Esophagus mucosa (tissue), 1 donor: ENCODE results near the gene MYH3. TPM values are rescaled to one million over a fixed set of nuclear protein-coding genes. Genes with fewer than 3 reads are reported as not detected.
"Not testable (repeated sequence)": the region's sequence is repeated elsewhere in the genome, so short reads cannot be mapped to it uniquely, and the experiment has no call there.

Experiments used
- ATAC-seq: fragments of 200-7000 bp; cut with Tn5 transposase; one replicate; pipeline ENCODE4 v1.9.1; 2020
- total RNA-seq: library from RNA; stranded (reverse); gene quantifications from one replicate; pipeline ENCODE4 v1.2.4, GENCODE V29; 2023
- donor health status: DM: yes; HTN: yes; CAD: no.

Gene MYH3
- 0.52 TPM for total RNA-seq

DNA sequence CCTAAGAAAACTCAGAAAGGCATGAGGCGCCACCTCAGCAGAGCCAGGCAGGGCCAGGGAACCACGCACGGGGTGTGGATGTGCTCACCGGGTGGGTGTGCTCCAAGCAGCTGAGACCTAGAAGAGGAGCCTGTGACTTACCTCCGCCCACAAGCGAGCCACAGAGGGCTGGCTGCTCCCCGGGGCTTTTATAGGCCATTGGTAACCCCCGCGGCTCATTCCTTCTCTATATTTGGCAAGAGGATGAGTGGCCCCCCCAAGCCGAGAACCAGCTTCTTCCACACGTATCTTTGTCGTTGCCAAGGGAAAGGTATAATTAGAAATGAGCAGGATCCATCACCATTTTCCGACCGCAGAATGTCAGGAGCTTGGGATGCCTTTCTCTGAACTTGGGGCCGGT is at the start of gene MYH3:
MYH3 (minus strand) TSS at position 162 of the 400 bp plus-strand sequence. CDS start 2,245 bp downstream, outside the sequence.
- no peak for ATAC-seq

DNA sequence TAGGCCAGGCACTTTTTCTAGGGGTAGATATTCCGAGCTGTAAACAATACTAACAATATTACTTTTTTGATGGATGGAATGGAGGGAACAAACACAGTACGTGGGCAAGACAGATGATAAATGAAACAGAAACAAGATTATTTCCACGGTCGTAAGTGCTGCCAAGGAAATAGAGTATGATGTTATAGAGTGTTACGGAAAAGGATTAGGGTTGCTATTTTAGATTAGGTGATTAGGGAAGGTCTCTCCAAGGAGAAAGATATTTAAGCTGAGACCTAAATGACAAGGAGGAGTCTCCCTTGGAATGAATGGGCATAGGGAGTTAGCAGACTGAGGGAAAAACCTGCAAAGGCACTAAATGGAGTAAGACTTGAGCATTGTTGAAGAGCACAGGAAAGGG is 48.6 kb upstream of the MYH3 start:
- no peak for ATAC-seq

- no peak for ATAC-seq
Measured at GRCh38 chr17:10702574-10702973, 45.5 kb upstream of the MYH3 start.

DNA sequence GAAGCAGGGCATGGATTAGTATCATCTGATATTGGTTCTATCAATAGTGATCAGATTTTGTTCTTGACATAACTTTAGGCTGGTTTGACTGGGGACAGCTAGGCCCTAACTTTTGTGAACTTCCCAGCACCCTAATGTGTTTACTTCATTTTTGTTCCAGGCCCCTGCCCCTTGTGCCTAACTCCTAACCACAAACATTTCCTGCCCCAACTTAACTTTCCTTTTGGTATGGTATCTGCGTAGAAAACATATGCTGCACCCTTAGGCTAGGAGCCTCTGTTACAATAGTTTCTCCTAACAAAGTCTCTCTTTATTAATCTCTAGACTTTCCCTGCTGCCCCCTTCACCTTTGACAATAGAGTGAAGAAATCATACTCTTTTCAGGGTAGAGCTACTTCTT is 42.7 kb upstream of the MYH3 start:
- no peak for ATAC-seq

DNA sequence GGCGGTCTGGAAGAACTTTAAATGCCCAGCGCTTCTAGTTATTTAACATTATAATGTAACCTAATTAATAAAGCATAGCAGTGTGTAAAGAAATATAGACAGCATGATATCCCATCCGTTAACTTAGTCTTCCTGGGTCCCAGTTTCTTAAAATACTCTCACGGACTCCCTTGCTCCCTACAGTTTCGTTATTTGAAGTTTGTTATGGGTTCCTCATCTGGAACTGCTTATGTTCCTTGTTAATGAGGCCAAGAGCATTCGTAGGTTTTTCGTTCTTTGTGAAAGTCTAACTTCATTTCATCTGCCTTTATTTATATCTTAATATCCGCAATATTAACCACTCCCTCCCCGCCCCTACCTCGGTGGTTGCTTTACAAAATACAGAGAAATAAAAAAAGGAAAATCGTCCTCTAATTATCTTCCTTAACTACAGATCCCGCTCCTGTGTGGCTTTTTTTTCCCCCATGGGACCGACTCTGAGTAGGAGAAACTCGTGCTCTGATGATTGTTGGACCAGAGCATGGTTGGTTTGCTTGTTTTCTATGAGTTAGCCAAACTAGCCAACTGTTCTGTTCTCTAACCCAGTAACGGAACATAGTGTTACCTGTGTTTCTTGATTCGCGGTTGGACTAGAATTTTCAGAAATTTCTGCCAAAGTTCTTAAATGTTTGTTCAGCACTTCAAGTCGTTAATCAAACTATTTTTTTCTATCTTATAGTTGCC is 41.1 kb upstream of the MYH3 start:
- no peak for ATAC-seq

GRCh38 chr17:10697092-10698081 is 40.3 kb upstream of the MYH3 start, which contains the start of the genes ADPRM and SCO1:
TSS of gene ADPRM (plus strand) at chr17:10697594. CDS start at chr17:10704927, 7,333 bp downstream.
TSS of gene SCO1 (minus strand) at chr17:10697533. CDS start at chr17:10697507, 26 bp downstream.
- peak; percentile 99 for ATAC-seq

DNA sequence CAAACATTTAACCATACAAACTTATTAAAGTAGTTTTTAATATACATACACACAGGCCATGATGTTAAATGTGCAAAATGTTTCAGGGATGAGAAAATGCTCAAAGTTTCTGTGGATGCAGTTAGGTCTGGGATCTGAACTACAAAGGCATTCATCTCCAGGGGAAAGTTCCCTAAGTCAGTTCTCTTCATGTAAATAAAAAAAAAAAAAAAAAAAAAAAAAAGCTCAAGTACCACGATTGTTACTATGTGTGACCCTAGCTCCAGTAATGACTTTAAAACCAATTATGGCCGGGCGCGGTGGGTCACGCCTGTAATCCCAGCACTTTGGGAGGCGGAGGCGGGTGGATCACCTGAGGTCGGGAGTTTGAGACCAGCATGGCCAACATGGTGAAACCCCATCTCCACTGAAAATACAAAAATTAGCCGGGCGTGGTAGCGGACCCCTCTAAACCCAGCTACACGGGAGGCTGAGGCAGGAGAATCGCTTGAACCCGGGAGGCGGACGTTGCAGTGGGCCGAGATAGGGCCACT is 38.8 kb upstream of the MYH3 start:
- ATAC-seq: not testable (repeated sequence)

GRCh38 chr17:10687499-10687898 is 30.4 kb upstream of the MYH3 start:
- ATAC-seq: no peak

DNA sequence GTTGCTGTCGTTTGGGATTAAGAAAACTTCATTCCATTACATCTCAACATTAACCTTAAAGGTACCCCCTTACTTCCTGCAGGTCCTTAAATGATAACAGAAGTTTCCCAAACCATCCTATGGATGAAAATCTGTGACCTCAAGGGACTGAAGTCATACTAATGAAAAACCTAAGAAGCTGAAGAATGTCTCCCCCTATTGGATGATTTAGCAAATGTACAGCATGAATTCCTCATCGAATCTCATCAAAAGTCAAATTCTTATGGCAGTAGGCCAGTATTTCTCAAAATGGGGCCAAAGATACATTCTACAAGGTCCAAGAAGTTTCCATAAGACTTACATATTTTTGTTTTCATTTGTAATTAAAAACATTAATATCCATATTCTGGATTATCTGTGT is 26.7 kb upstream of the MYH3 start:
- no peak for ATAC-seq

DNA sequence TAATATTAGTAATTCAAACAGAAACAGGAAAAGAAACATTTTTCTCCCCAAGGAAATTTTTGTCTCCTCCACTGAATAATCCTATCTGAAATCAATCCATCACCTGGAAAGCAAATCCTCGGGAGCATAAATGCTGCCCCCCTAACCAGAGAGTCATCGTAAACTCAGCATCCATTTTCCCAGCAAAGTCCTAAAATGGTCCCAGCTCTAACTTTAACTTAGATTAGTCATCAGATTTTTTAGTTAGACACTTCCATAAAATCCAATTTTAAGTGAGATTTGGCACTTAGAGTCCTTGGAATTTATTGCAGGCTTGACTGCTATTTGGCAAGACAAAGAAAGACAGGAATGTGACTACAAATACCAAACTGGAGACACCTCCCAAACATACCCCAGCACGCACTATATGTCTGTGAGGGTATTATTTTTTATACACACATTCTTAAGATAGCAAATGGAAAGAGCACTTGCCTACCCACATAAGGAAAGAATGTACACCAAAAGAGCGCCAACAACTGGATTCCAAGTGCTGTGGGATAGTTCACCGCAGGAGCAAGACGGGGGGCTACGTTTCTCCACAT is 24.8 kb upstream of the MYH3 start:
- ATAC-seq: no peak

DNA sequence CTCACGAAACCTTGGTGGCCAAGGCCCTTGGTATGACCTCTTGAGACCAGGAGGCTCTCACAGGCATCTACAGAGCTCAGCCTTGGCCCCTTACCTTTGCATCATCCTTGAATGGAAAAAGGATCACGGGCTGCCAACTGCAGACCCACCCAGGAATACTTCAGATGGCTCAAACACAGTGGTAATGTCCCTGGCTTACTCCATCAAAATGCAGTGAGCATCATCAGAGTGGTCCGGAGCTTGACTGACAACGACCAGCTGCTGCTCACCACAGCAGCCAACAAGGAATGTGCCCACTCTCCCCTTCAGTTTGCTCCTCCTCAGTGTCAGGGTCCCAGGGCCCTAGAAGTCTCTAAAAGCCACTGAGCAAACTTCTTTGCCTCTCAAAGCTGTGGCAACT is 17.6 kb upstream of the MYH3 start:
- no peak for ATAC-seq

DNA sequence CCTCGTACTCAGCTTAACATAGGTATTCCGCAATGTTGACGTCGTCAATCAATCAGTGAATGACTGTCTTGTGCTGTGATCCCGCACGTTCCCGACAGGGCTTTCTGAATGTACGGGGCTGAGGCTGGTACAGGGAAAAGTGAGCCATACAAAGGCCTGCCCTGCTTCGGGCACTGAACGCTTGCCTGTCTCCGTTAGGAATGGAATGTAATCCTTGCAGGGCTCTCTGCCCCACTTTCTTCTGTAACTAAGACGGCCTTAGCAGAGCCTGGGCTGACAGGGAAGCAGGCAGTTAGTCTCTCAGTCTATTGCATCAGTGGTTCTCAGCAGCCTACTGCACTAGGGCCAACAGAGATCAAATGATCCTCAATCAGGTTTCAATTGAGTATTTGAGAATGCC is 16.2 kb upstream of the MYH3 start:
- no peak for ATAC-seq

- no peak for ATAC-seq
Measured at GRCh38 chr17:10668775-10669174, 11.7 kb upstream of the MYH3 start.

DNA sequence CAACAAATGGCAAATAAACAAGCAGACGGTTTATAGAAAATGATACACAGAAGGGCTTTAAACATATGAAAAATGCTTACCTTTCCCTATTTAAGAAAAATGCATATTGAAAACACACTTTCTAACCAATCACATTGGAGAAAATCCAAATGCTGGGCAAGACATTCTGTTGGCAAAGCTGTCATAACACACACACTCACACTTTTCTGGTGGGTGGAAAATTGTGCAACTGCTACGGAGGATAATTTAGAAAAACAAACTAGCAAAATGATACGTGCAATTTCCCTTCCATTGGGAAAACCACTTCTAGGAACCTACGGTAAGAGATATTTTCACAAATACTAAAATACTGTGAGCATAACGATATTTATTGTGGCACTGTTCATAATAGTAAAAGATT is 9.8 kb upstream of the MYH3 start:
- no peak for ATAC-seq

DNA sequence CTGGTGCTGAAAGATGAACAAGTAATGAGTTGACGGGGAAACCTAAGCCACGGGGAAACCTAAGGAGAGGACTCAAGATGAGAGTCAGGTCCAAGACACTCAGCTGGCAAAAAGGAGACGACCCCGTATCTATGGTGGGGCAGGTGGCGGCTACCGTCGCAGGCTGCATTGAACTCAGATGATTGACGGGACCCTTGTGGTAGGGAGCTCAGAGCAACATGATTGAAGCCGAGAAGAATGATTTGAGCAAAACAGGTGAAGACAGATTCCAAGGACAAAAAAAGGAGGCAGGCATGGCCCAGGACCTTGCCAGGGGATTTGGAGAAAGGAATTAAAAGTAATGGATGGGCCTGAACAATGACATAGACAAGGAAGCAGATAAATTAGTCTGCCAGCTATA is 7.5 kb upstream of the MYH3 start:
- ATAC-seq: no peak

DNA sequence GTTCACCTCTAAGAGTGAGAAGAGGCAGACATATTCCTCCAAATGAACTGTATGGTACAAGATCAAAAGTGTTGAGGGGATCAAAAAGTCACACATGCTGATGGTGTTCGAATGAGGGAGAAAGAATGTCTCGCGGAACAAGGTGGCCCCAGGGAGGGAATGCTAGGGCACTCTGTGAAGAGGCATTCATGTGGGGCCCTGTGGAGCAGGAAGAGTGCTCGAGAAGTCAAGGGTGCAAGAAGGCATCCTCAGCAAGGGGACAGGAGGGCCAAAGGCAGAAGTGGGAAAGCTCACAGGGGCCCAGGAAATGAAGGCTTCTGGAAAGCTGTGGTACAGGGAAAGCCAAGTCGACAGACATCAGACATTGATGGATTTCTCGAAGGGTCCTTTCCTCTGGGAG is 6.1 kb upstream of the MYH3 start:
- ATAC-seq: no peak

DNA sequence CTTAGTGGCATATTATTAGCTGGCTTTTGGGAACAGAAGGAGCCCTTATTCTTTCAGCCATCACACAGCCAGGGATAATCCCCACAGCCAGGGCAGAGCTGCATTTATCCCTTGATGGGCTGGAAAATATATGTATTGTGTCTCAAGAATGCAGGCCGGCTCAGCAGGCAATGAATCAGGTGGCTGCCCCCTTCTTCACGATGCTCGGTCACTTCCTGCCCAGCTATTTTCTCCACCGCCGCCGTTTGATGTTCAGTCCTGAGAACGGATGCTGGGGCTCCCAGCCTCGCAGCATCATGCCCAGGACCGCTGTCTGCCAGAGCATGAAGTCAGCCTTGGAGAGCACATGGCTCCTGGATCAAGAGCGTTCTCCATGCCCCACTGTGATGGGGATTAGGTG is 4.3 kb upstream of the MYH3 start:
- ATAC-seq: no peak

DNA sequence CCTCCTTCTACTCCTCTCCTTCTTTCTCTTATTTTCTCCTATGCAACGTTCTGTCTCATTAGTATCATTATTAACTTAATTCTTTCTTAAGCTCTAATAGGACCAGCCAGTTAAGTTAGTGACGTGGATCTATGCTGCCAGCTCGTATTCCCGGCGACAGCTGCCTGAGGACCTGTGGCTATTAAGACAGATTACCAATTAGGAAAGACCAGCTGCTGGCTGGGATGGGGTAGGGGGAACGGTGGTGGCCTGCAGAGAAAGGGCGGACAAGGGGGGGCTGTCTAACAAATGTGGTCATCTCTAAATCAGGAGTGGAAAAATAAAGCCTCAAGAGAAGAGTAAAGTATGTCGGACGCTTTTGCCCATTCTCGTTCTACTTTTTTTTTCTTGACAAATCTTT is 770 bp upstream of the MYH3 start:
- no peak for ATAC-seq

- no peak for ATAC-seq
Measured at GRCh38 chr17:10653987-10654386, 3.1 kb downstream of the MYH3 start.

GRCh38 chr17:10652984-10653659 is 4.0 kb downstream of the MYH3 start:
- no peak for ATAC-seq

DNA sequence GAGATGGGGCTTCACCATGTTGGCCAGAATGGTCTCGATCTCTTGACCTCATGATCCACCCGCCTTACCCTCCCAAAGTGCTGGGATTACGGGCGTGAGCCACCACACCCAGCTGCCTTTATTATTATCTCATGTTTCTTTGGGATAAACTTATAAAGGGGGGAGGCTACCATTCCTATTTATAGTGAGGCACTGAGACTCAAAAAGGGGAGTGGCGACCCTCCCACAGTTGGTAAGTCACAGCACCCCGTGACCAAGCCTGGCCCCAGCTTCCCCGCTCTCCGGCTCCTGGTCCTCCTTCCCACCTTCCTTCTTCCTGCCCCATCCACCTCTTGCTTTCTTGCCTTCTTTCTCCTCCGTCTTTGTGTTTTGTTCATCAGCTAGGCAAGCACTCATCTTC is 5.2 kb downstream of the MYH3 start:
- no peak for ATAC-seq

GRCh38 chr17:10649602-10650001 is 7.5 kb downstream of the MYH3 start:
- ATAC-seq: no peak
